K562 (cell line): ENCODE data around the gene POLD2. TPM values are rescaled to one million over a fixed set of nuclear protein-coding genes. Genes with fewer than 3 reads are reported as not detected.

Source experiments
- ATF3 ChIP-seq, 2 experiments: fragments of 450-650 bp in 1 of 2; sonication (generic) in 1 of 2; formaldehyde crosslinking in 1 of 2; IDR thresholded peaks in 1 of 2; conservative IDR thresholded peaks in 1 of 2; 2 replicates each; pipeline versions ENCODE4 v1.6.1 to v1.8.1; 2016 to 2023; ENCODE audit warnings: mild to moderate bottlenecking in 2 of 2, moderate library complexity in 2 of 2, inconsistent platforms in 1 of 2, missing genetic modification reagents in 1 of 2
- C11orf30 ChIP-seq: fragments of 450-650 bp; IDR thresholded peaks from 2 replicates; pipeline ENCODE4 v1.6.1; 2016; ENCODE audit warnings: low read depth, mild to moderate bottlenecking
- CTCF ChIP-seq, 3 experiments: IDR thresholded peaks in 2 of 3; conservative IDR thresholded peaks in 1 of 3; 2 replicates each; pipeline ENCODE4 v1.5.1; 2011 to 2012; ENCODE audit warnings: low read length in 3 of 3, mild to moderate bottlenecking in 3 of 3, control low read depth in 2 of 3, improper control_type of control experiment in 1 of 3, inconsistent platforms in 1 of 3, low read depth in 1 of 3, mixed read lengths in 1 of 3, moderate library complexity in 1 of 3; ENCODE audit not compliant: insufficient read depth in 2 of 3
- EGR1 ChIP-seq: fragments of 450-650 bp; conservative IDR thresholded peaks from 2 replicates; pipeline ENCODE4 v1.6.1; 2017; ENCODE audit warnings: mild to moderate bottlenecking
- GATA2 ChIP-seq: sonication (generic); formaldehyde crosslinking; IDR thresholded peaks from 2 replicates; pipeline ENCODE4 v1.4.0; 2020; ENCODE audit warnings: mild to moderate bottlenecking, missing genetic modification reagents
- GTF2E2 ChIP-seq: fragments of 200-800 bp; sonication (Bioruptor generic); IDR thresholded peaks from 2 replicates; pipeline ENCODE4 v1.6.1; 2016; ENCODE audit warnings: missing genetic modification characterization, missing compliant biosample characterization
- HMG20A ChIP-seq: fragments of 450-650 bp; formaldehyde crosslinking; conservative IDR thresholded peaks from 2 replicates; pipeline ENCODE4 v1.4.0; 2020; ENCODE audit warnings: mild to moderate bottlenecking, mixed read lengths
- HNRNPK ChIP-seq: fragments of 200-400 bp; formaldehyde crosslinking; IDR thresholded peaks from one replicate; pipeline ENCODE4 v1.6.1; 2018; ENCODE audit warnings: mild to moderate bottlenecking, low read depth, low read length; ENCODE audit not compliant: poor library complexity, severe bottlenecking
- KLF13 ChIP-seq: fragments of 450-650 bp; IDR thresholded peaks from 2 replicates; pipeline ENCODE4 v1.6.1; 2016; ENCODE audit warnings: missing genetic modification characterization, low read depth, mild to moderate bottlenecking, missing compliant biosample characterization, moderate library complexity, borderline replicate concordance
- KLF16 ChIP-seq: IDR thresholded peaks from 2 replicates; pipeline ENCODE4 v1.6.1; 2016; ENCODE audit warnings: antibody characterized with exemption
- MAFF ChIP-seq: IDR thresholded peaks from 2 replicates; pipeline ENCODE4 v1.6.1; 2012; ENCODE audit warnings: low read length, improper control_type of control experiment
- MTA2 ChIP-seq: fragments of 450-650 bp; IDR thresholded peaks from 2 replicates; pipeline ENCODE4 v1.6.1; 2016; ENCODE audit warnings: low read depth
- NCOA1 ChIP-seq: fragments of 450-650 bp; IDR thresholded peaks from 2 replicates; pipeline ENCODE4 v1.6.1; 2016; ENCODE audit warnings: low read depth
- SAFB ChIP-seq: fragments of 200-400 bp; formaldehyde crosslinking; IDR thresholded peaks from 2 replicates; pipeline ENCODE4 v1.6.1; 2017; ENCODE audit warnings: low read depth, low read length, borderline replicate concordance
- SMAD3 ChIP-seq: fragments of 450-650 bp; formaldehyde crosslinking; conservative IDR thresholded peaks from 2 replicates; pipeline ENCODE4 v1.4.0; 2020; ENCODE audit warnings: mild to moderate bottlenecking
- SRSF7 ChIP-seq: fragments of 200-400 bp; formaldehyde crosslinking; optimal IDR thresholded peaks from 2 replicates; pipeline ENCODE3; 2017; ENCODE audit warnings: mild to moderate bottlenecking, low read depth, low read length
- TAF7 ChIP-seq: fragments of 450-650 bp; IDR thresholded peaks from 2 replicates; pipeline ENCODE4 v1.6.1; 2016; ENCODE audit warnings: missing genetic modification characterization, missing compliant biosample characterization
- TCF7L2 ChIP-seq: fragments of 150-350 bp; IDR thresholded peaks from 2 replicates; pipeline ENCODE4 v1.6.1; 2016; ENCODE audit warnings: low read depth, mild to moderate bottlenecking, low read length, moderate library complexity
- THRAP3 ChIP-seq: fragments of 450-650 bp; IDR thresholded peaks from 2 replicates; pipeline ENCODE4 v1.6.1; 2016; ENCODE audit warnings: mild to moderate bottlenecking, inconsistent platforms, borderline replicate concordance
- ZFP36 ChIP-seq: fragments of 150-350 bp; IDR thresholded peaks from 2 replicates; pipeline ENCODE4 v1.6.1; 2018; ENCODE audit warnings: low read length, low read depth; ENCODE audit not compliant: partially characterized antibody
- ZNF197 ChIP-seq: fragments of 200-800 bp; sonication (Bioruptor generic); IDR thresholded peaks from 2 replicates; pipeline ENCODE4 v1.6.1; 2016; ENCODE audit warnings: low read depth, missing genetic modification characterization, missing compliant biosample characterization
- ZNF551 ChIP-seq: fragments of 250-450 bp; sonication (Bioruptor Pico); IDR thresholded peaks from 2 replicates; pipeline ENCODE4 v1.5.0; 2021; ENCODE audit warnings: mild to moderate bottlenecking, moderate library complexity
- ZNF75A ChIP-seq: fragments of 450-650 bp; formaldehyde crosslinking; IDR thresholded peaks from 2 replicates; pipeline ENCODE4 v1.4.0; 2020; ENCODE audit warnings: mild to moderate bottlenecking
- polyA plus RNA-seq, 8 experiments: library from polyadenylated mRNA; depleted of rRNA in 4 of 8; stranded (reverse) in 5 of 8; unstranded in 3 of 8; fragments of >200 nt; fragmentation: Nextera tagmentation in 2 of 8; fragmentation: Illumina TruSeq in 1 of 8; extraction: Ambion mirVana in 2 of 8; extraction: Trizol in 1 of 8; gene quantifications; 2 replicates each; pipeline versions ENCODE4 v1.2.1 to v1.2.3, GENCODE V29; 2011 to 2014; ENCODE audit warnings: inconsistent platforms in 1 of 8, missing spikeins in 1 of 8
- total RNA-seq, 7 experiments: library from RNA; depleted of rRNA in 6 of 7; stranded (reverse); fragments of >200 nt in 6 of 7; fragmentation: Illumina TruSeq in 2 of 7; extraction: Trizol in 2 of 7; gene quantifications; 2 replicates each; pipeline versions ENCODE4 v1.2.1 to v1.2.3, GENCODE V29; 2011 to 2021; ENCODE audit warnings: low replicate concordance in 1 of 7
- TF ChIP-seq, protein P1 (sequence below): fragments of 250-450 bp; sonication (Bioruptor Pico); IDR thresholded peaks from 2 replicates; pipeline ENCODE4 v1.4.0; 2020; ENCODE audit warnings: mild to moderate bottlenecking

The POLD2 gene
- total and polyA plus RNA-seq, 9 of the 15 experiments (the other 6 are each of a cell fraction or from before 2014, with no cell fraction given), result 29.7 to 259 (median 225) TPM

- TF ChIP-seq GTF2E2 (tag), result no peak
- no peak for TF ChIP-seq KLF13
- no peak for TF ChIP-seq HMG20A (CRISPR knock-in tag)
- no peak for TF ChIP-seq MAFF
- TF ChIP-seq CTCF (IDR thresholded peaks at IDR 0.05 in 2 of 3, conservative IDR thresholded peaks at IDR 0.05 in 1 of 3; ENCODE audit: insufficient read depth in 2 of 3, low read depth in 1 of 3, low read length in 3 of 3), result no peak
- no peak for TF ChIP-seq ZNF197 (CRISPR knock-in tag)
- no peak for TF ChIP-seq ZNF75A
- TF ChIP-seq TAF7 (tag), result 0 out of 2 replicates have a peak, but pooled peaks have one; percentile 15
- TF ChIP-seq KLF16, result no peak
- TF ChIP-seq MTA2, result no peak
- no peak for TF ChIP-seq GATA2 (CRISPR knock-in tag)
- TF ChIP-seq, protein P1, sequence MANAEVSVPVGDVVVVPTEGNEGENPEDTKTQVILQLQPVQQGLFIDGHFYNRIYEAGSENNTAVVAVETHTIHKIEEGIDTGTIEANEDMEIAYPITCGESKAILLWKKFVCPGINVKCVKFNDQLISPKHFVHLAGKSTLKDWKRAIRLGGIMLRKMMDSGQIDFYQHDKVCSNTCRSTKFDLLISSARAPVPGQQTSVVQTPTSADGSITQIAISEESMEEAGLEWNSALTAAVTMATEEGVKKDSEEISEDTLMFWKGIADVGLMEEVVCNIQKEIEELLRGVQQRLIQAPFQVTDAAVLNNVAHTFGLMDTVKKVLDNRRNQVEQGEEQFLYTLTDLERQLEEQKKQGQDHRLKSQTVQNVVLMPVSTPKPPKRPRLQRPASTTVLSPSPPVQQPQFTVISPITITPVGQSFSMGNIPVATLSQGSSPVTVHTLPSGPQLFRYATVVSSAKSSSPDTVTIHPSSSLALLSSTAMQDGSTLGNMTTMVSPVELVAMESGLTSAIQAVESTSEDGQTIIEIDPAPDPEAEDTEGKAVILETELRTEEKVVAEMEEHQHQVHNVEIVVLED (CRISPR knock-in tag), result no peak
- TF ChIP-seq NCOA1, result no peak
- no peak for TF ChIP-seq ZNF551 (CRISPR knock-in tag)
- TF ChIP-seq SAFB, result peak; percentile 61
- no peak for TF ChIP-seq SMAD3
- TF ChIP-seq C11orf30, result peak; percentile 63
- no peak for TF ChIP-seq ATF3 (IDR thresholded peaks at IDR 0.05)
- 0 out of 2 replicates have a peak, but pooled peaks have one; percentile 66 for TF ChIP-seq ATF3 (CRISPR knock-in tag; conservative IDR thresholded peaks at IDR 0.05)
- no peak for TF ChIP-seq TCF7L2
- TF ChIP-seq HNRNPK, result peak; percentile 67
- TF ChIP-seq SRSF7, result no peak
- no peak for TF ChIP-seq ZFP36
- TF ChIP-seq EGR1, result peak; percentile 13; the same call in 1 of the 2 replicates
- no peak for TF ChIP-seq THRAP3
Observed at GRCh38 chr7:44123190-44124003, at the start of gene POLD2 (continued).
